A673 (cell line): ENCODE results near the gene YAF2.

Source experiments
- EZH2 ChIP-seq: fragments of 200-600 bp; sonication (generic); IDR thresholded peaks from 2 replicates; pipeline ENCODE4 v1.6.1; 2017; ENCODE audit warnings: borderline replicate concordance, low read depth, mild to moderate bottlenecking, mixed read lengths, antibody characterized with exemption, low read length; ENCODE audit not compliant: poor library complexity, severe bottlenecking
- TF ChIP-seq, protein P1 (sequence below): fragments of 300-800, 200-600 bp; sonication (generic); conservative IDR thresholded peaks from 2 replicates; pipeline ENCODE4 v1.5.1; 2017; ENCODE audit warnings: low read depth, mild to moderate bottlenecking, antibody characterized with exemption, low read length, moderate library complexity, mixed read lengths

DNA sequence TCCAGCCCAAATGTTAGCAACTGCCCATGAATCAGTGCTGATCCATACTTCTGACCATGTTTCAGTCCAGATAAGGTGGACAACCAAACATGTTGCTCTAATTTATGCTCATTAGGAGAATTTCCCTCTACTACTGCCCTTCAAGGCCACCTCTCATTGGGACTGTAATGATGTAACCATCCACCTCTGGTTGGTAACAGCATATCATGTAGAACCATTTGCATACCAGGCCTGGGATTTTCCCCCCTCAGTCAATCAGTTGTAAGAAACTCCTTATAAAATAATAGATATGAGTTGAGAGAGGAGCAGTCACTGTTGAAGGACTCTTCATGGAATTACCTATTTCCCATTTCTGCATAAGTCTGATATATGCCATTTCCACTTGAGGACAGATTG, 17.8 kb upstream of the YAF2 start:
- TF ChIP-seq EZH2 = no peak
- TF ChIP-seq, protein P1, sequence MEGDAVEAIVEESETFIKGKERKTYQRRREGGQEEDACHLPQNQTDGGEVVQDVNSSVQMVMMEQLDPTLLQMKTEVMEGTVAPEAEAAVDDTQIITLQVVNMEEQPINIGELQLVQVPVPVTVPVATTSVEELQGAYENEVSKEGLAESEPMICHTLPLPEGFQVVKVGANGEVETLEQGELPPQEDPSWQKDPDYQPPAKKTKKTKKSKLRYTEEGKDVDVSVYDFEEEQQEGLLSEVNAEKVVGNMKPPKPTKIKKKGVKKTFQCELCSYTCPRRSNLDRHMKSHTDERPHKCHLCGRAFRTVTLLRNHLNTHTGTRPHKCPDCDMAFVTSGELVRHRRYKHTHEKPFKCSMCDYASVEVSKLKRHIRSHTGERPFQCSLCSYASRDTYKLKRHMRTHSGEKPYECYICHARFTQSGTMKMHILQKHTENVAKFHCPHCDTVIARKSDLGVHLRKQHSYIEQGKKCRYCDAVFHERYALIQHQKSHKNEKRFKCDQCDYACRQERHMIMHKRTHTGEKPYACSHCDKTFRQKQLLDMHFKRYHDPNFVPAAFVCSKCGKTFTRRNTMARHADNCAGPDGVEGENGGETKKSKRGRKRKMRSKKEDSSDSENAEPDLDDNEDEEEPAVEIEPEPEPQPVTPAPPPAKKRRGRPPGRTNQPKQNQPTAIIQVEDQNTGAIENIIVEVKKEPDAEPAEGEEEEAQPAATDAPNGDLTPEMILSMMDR = no peak
